Neural crest cell (in vitro differentiated cells): ENCODE results near the gene DYRK3. TPM values are rescaled to one million over a fixed set of nuclear protein-coding genes. Genes with fewer than 3 reads are reported as not detected.

Experiments used
- DNase-seq: peaks from one replicate; pipeline ENCODE4 v3.0.0; 2021; ENCODE audit warnings: low read depth, mixed read lengths, low spot score
- H3K27ac Mint-ChIP-seq: one replicate; pipeline ENCODE4 v1.8.0; 2021; ENCODE audit warnings: mild to moderate bottlenecking, mixed read lengths; ENCODE audit not compliant: unreplicated experiment
- H3K27me3 Mint-ChIP-seq: 2 replicates; pipeline ENCODE4 v1.8.0; 2021; ENCODE audit warnings: low read depth, mild to moderate bottlenecking, mixed read lengths
- H3K36me3 Mint-ChIP-seq: 2 replicates; pipeline ENCODE4 v1.8.0; 2021; ENCODE audit warnings: low read depth, mild to moderate bottlenecking, mixed read lengths
- H3K4me1 Mint-ChIP-seq: 2 replicates; pipeline ENCODE4 v1.8.0; 2021; ENCODE audit warnings: mixed read lengths
- H3K4me3 Mint-ChIP-seq: one replicate; pipeline ENCODE4 v1.8.0; 2021; ENCODE audit warnings: mild to moderate bottlenecking, mixed read lengths
- H3K9me3 Mint-ChIP-seq: 2 replicates; pipeline ENCODE4 v1.8.0; 2021; ENCODE audit warnings: mixed read lengths
- CTCF ChIP-seq: fragments of 200-600 bp; sonication (generic); conservative IDR thresholded peaks from 2 replicates; pipeline ENCODE4 v1.5.0; 2021; ENCODE audit warnings: antibody characterized with exemption, mild to moderate bottlenecking
- total RNA-seq: library from RNA; stranded (reverse); gene quantifications from 2 replicates; pipeline ENCODE4 v1.2.1, GENCODE V29; 2021

Gene DYRK3
- total RNA-seq, 1 donor from 2014 or later = 12.5 TPM

- Mint-ChIP-seq H3K4me1 (peaks cover 16% of the 10 kb centered on the region), H3K27me3 (peaks cover 36% of the 10 kb centered on the region), H3K27ac (no peak overlapping the region), H3K36me3 (no peaks in the 10 kb centered on the region), H3K4me3 (peak overlapping the region; percentile 8), H3K9me3 (no peaks in the 10 kb centered on the region)
- TF ChIP-seq CTCF = no peak
- no peak for DNase-seq
These were observed 44.4 kb downstream of the DYRK3 start for GRCh38 chr1:206679738-206680211.

DNA sequence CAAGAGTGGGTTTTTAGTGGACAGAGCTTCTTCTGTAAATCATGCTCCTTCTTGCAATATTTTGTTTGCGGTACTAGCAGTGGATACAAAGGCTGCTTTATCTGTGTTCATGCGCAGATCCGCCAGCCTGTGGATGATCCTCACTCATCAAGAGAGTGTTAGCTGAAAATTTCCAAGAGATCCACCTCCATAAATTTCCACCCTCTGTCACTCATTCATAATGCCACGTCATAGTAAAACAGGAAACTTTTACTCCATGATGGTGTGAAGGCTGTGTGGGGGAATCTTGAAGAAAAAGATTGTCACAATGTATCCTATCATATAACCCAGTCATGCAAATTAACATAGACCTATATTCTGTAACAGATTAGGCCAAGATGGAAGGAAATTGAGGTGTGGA, 44.9 kb downstream of the DYRK3 start:
- no peaks in the 10 kb centered on the region for H3K36me3 Mint-ChIP-seq
- peak overlapping the region; percentile 8 for H3K4me3 Mint-ChIP-seq
- TF ChIP-seq CTCF = no peak
- peaks cover 16% of the 10 kb centered on the region for H3K4me1 Mint-ChIP-seq
- DNase-seq = no peak
- peaks cover 36% of the 10 kb centered on the region for H3K27me3 Mint-ChIP-seq
- H3K9me3 Mint-ChIP-seq = no peaks in the 10 kb centered on the region
- no peak overlapping the region for H3K27ac Mint-ChIP-seq

GRCh38 chr1:206681359-206681758, 46.0 kb downstream of the DYRK3 start:
- Mint-ChIP-seq H3K27ac (peak overlapping the region; percentile 57), H3K27me3 (peaks cover 36% of the 10 kb centered on the region), H3K4me3 (no peak overlapping the region), H3K4me1 (peaks cover 20% of the 10 kb centered on the region), H3K36me3 (no peaks in the 10 kb centered on the region), H3K9me3 (no peaks in the 10 kb centered on the region)
- TF ChIP-seq CTCF = no peak
- no peak for DNase-seq

DNA sequence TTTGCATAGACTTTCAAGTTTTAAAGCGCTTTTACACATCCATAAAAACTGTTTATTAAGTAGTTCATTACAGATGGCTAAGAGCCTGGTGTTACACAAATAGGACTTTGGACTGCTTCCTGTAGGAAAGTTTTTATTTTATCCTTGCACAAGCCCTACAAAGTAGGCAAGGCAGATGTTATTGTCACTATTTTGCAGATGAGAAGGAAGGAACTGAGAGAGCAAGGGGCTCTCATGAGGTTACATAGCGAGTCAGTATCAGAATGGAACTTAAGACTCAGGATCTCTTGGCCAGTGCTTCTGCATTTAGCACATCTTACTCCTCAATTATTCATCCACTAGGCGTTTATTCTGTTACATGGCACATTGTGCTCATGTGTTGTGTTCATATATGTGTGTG, 46.8 kb downstream of the DYRK3 start:
- Mint-ChIP-seq H3K27ac (no peak overlapping the region), H3K4me3 (peak overlapping the region; percentile 72), H3K9me3 (no peaks in the 10 kb centered on the region), H3K4me1 (peaks cover 28% of the 10 kb centered on the region), H3K27me3 (peaks cover 36% of the 10 kb centered on the region), H3K36me3 (no peaks in the 10 kb centered on the region)
- DNase-seq = no peak
- TF ChIP-seq CTCF = no peak

- Mint-ChIP-seq H3K27me3 (peaks cover 36% of the 10 kb centered on the region), H3K27ac (no peak overlapping the region), H3K4me1 (peaks cover 40% of the 10 kb centered on the region), H3K36me3 (no peaks in the 10 kb centered on the region), H3K9me3 (no peaks in the 10 kb centered on the region), H3K4me3 (peak overlapping the region; percentile 72)
- DNase-seq = no peak
- TF ChIP-seq CTCF = no peak
These were observed 48.0 kb downstream of the DYRK3 start for GRCh38 chr1:206683313-206683712.

- TF ChIP-seq CTCF = no peak
- Mint-ChIP-seq H3K9me3 (no peaks in the 10 kb centered on the region), H3K27ac (no peak overlapping the region), H3K36me3 (no peaks in the 10 kb centered on the region), H3K4me1 (peaks cover 45% of the 10 kb centered on the region), H3K27me3 (peaks cover 36% of the 10 kb centered on the region), H3K4me3 (peak overlapping the region; percentile 93)
- DNase-seq = no peak
These were observed 48.7 kb downstream of the DYRK3 start for GRCh38 chr1:206684003-206684402.
